ENCODE data around the gene NF2. TPM values are rescaled to one million over a fixed set of nuclear protein-coding genes. Genes with fewer than 3 reads are reported as not detected.

The NF2 gene
- total RNA-seq, 1 experiment from 2014 or later: 113 TPM

- no peak overlapping the region for H3K9ac ChIP-seq (ENCODE audit: low read length)
- CTCF ChIA-PET: no interaction called here
- no peak overlapping the region for H3K4me2 ChIP-seq (ENCODE audit: low read length)
- H4K20me1 ChIP-seq (ENCODE audit: low read length): no peaks in the 10 kb centered on the region
- ATAC-seq (no peak), DNase-seq (no peak)
- peaks cover 10% of the 10 kb centered on the region for H3K4me1 ChIP-seq (ENCODE audit: insufficient read depth, low read length)
- no peaks in the 10 kb centered on the region for H3K27me3 ChIP-seq (ENCODE audit: low read length)
- no peaks in the 10 kb centered on the region for H3K79me2 ChIP-seq (ENCODE audit: low read length)
- no peak overlapping the region for H2AFZ ChIP-seq (ENCODE audit: low read length)
- no peaks in the 10 kb centered on the region for H3K9me3 ChIP-seq (ENCODE audit: low read length)
- H3F3A ChIP-seq (ENCODE audit: low read length, unreplicated experiment): no peaks in the 10 kb centered on the region
- no peaks in the 10 kb centered on the region for H3K9me2 ChIP-seq (replicated peaks; ENCODE audit: low read length)
- H3K36me3 ChIP-seq (ENCODE audit: low read depth, low read length): peaks cover 2% of the 10 kb centered on the region; the same call in 1 of the 2 replicates
- H3K27ac ChIP-seq (ENCODE audit: low read length): no peak overlapping the region
- no peak for TF ChIP-seq EZH2phosphoT487 (IDR thresholded peaks at IDR 0.05; ENCODE audit: borderline replicate concordance, low read length)
- TF ChIP-seq EZH2 (IDR thresholded peaks at IDR 0.05; ENCODE audit: low read length, unreplicated experiment): no peak
- TF ChIP-seq CTCF (conservative IDR thresholded peaks at IDR 0.05; ENCODE audit: low read depth, low read length): no peak
- POLR2A ChIA-PET (ENCODE audit: unreplicated experiment): no interaction called here
- intact Hi-C loops (cut with micrococcal nuclease): no loop called here
- no TSS peak for BruUV-seq (replicated peaks)
- no peak overlapping the region for H3K4me3 ChIP-seq (ENCODE audit: low read length)
Measured at GRCh38 chr22:29695129-29695926, 91.9 kb downstream of the NF2 start.

- H3K4me3 ChIP-seq (ENCODE audit: low read length): no peak overlapping the region
- no peak for ATAC-seq
- ChIA-PET CTCF (no interaction called here), POLR2A (ENCODE audit: unreplicated experiment) (no interaction called here)
- H3K9me2 ChIP-seq (replicated peaks; ENCODE audit: low read length): no peaks in the 10 kb centered on the region
- no peak overlapping the region for H2AFZ ChIP-seq (ENCODE audit: low read length)
- no peaks in the 10 kb centered on the region for H4K20me1 ChIP-seq (ENCODE audit: low read length)
- H3K79me2 ChIP-seq (ENCODE audit: low read length): no peaks in the 10 kb centered on the region
- intact Hi-C loops (cut with micrococcal nuclease): no loop called here
- no peaks in the 10 kb centered on the region for H3K9me3 ChIP-seq (ENCODE audit: low read length)
- peaks cover 33% of the 10 kb centered on the region for H3K4me1 ChIP-seq (ENCODE audit: insufficient read depth, low read length)
- H3K36me3 ChIP-seq (ENCODE audit: low read depth, low read length): no peaks in the 10 kb centered on the region; the same call in 1 of the 2 replicates
- no peak for DNase-seq
- TF ChIP-seq EZH2 (IDR thresholded peaks at IDR 0.05; ENCODE audit: low read length, unreplicated experiment) (no peak), CTCF (conservative IDR thresholded peaks at IDR 0.05; ENCODE audit: low read depth, low read length) (no peak), EZH2phosphoT487 (IDR thresholded peaks at IDR 0.05; ENCODE audit: borderline replicate concordance, low read length) (no peak)
- no peak overlapping the region for H3K27ac ChIP-seq (ENCODE audit: low read length)
- no peaks in the 10 kb centered on the region for H3F3A ChIP-seq (ENCODE audit: low read length, unreplicated experiment)
- no peaks in the 10 kb centered on the region for H3K27me3 ChIP-seq (ENCODE audit: low read length)
- BruUV-seq (replicated peaks): no TSS peak
- H3K9ac ChIP-seq (ENCODE audit: low read length): no peak overlapping the region
- H3K4me2 ChIP-seq (ENCODE audit: low read length): no peak overlapping the region
Measured at GRCh38 chr22:29697853-29698598, 94.6 kb downstream of the NF2 start.
